Body of pancreas (tissue), 4 donors: ENCODE results near the gene LEMD3. TPM values are rescaled to one million over a fixed set of nuclear protein-coding genes. Genes with fewer than 3 reads are reported as not detected.

Experiments
- ATAC-seq: fragments of 150-250 bp; one replicate; pipeline ENCODE4 v1.9.1; 2016
- DNase-seq, 4 donors: peaks; one replicate each; pipeline ENCODE4 v3.0.0-alpha.2; 2019
- H3K27ac ChIP-seq, 4 donors: fragments of 200-600 bp; sonication (generic); 1 replicate in 3 of 4; 2 replicates in 1 of 4; pipeline versions ENCODE4 v1.5.1 to v1.6.1; 2016 to 2019; ENCODE audit warnings: mild to moderate bottlenecking in 1 of 4, mixed read lengths in 1 of 4, moderate library complexity in 1 of 4
- H3K27me3 ChIP-seq, 2 donors: fragments of 200-600 bp; sonication (generic); one replicate each; pipeline ENCODE4 v1.6.0; 2016; ENCODE audit warnings: mild to moderate bottlenecking in 1 of 2
- H3K36me3 ChIP-seq, 2 donors: fragments of 200-600 bp; sonication (generic); replicated peaks in 1 of 2; 2 replicates each; pipeline ENCODE4 v1.5.1; 2016; ENCODE audit warnings: low read depth in 2 of 2; ENCODE audit not compliant: insufficient read depth in 1 of 2
- H3K4me1 ChIP-seq: fragments of 200-600 bp; sonication (generic); one replicate; pipeline ENCODE4 v1.6.0; 2016
- H3K4me3 ChIP-seq, 2 donors: fragments of 200-600 bp; sonication (generic); 1 replicate in 1 of 2; 2 replicates in 1 of 2; pipeline ENCODE4 v1.5.1; 2016 to 2019
- H3K9me3 ChIP-seq, 3 donors: fragments of 200-600 bp; sonication (generic); 1 replicate in 2 of 3; 2 replicates in 1 of 3; pipeline ENCODE4 v1.5.1; 2016
- CTCF ChIP-seq, 7 experiments: fragments of 450-650 bp in 4 of 7; fragments of 200-600 bp in 3 of 7; sonication (generic) in 3 of 7; IDR thresholded peaks; one replicate each; pipeline ENCODE4 v1.5.1; 2016 to 2019; ENCODE audit warnings: antibody characterized with exemption in 7 of 7
- POLR2A ChIP-seq, 3 donors: fragments of 450-650 bp; IDR thresholded peaks; one replicate each; pipeline ENCODE4 v1.6.1; 2016; ENCODE audit warnings: antibody characterized with exemption in 3 of 3, mild to moderate bottlenecking in 2 of 3
- WGBS, 2 donors: methylation state at CpG; one replicate each; pipeline ENCODE4 v1.1.5; 2017; 5-methylcytosine and 5-hydroxymethylcytosine counted together
- intact Hi-C: fragments of 100-400 bp; cut with DNase I; formaldehyde crosslinking; loops from one replicate; pipeline ENCODE4 v1.15.1; 2023
- total RNA-seq, 2 donors: library from RNA; depleted of rRNA; stranded (reverse); fragments of >200 nt; gene quantifications; one replicate each; pipeline ENCODE4 v1.1.0, GENCODE V29; 2016

The LEMD3 gene
- total RNA-seq, 2 donors from 2014 or later: 19.5 to 28.3 TPM

- Histone ChIP-seq H3K27me3 (no peaks in the 10 kb centered on the region), H3K4me1 (no peaks in the 10 kb centered on the region), H3K4me3 (no peak overlapping the region), H3K27ac (no peak overlapping the region), H3K36me3 (no peaks in the 10 kb centered on the region), H3K9me3 (no peaks in the 10 kb centered on the region)
- DNase-seq (no peak), ATAC-seq (no peak)
- intact Hi-C loops: no loop called here
- TF ChIP-seq POLR2A (IDR thresholded peaks at IDR 0.05) (no peak), CTCF (IDR thresholded peaks at IDR 0.05) (no peak)
Measured at GRCh38 chr12:65164774-65165173, 4.6 kb upstream of the LEMD3 start.

- Histone ChIP-seq H3K4me3 (peak overlapping the region in 1 of 2 donors; percentile 99), H3K4me1 (peaks cover 24% of the 10 kb centered on the region), H3K27me3 (no peaks in the 10 kb centered on the region), H3K36me3 (no peaks in the 10 kb centered on the region), H3K9me3 (no peaks in the 10 kb centered on the region), H3K27ac (peak overlapping the region; percentile 88 to 98 (median 94))
- 4 to 5% methylated on average over 11 of the region's 11 CpGs for WGBS, 2 donors
- no peak for DNase-seq
- ATAC-seq: no peak
- TF ChIP-seq POLR2A (IDR thresholded peaks at IDR 0.05): no peak
- TF ChIP-seq CTCF (IDR thresholded peaks at IDR 0.05): no peak
- intact Hi-C loops: no loop called here
Measured at GRCh38 chr12:65168681-65169319, 583 bp upstream of the LEMD3 start.

DNA sequence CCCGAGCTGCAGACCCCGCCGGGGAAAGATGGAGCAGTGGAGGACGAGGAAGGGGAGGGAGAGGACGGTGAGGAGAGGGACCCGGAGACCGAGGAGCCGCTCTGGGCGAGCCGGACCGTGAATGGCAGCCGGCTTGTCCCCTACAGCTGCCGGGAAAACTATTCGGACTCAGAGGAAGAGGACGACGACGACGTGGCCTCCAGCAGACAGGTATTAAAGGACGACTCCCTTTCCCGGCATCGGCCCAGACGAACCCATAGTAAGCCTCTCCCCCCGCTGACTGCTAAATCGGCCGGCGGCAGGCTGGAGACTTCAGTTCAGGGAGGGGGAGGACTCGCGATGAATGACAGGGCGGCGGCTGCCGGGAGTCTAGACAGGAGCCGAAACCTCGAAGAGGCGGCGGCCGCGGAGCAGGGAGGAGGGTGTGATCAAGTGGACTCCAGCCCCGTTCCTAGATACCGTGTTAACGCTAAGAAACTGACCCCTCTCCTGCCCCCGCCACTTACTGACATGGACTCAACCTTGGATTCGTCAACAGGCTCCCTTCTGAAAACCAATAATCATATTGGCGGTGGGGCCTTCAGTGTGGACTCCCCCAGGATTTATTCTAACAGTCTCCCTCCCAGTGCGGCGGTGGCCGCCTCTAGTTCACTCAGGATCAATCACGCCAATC is 962 bp downstream of the LEMD3 start:
- H3K4me1 ChIP-seq: peaks cover 38% of the 10 kb centered on the region
- 1% methylated on average over 32 to 47 of the region's 47 CpGs for WGBS, 2 donors
- DNase-seq (peak; percentile 45 to 57 (median 54)), ATAC-seq (peak; percentile 34)
- intact Hi-C loops: no loop called here
- H3K27ac ChIP-seq: peak overlapping the region in 3 of 4 donors; percentile 91 to 98 (median 97)
- no peaks in the 10 kb centered on the region for H3K9me3 ChIP-seq
- TF ChIP-seq POLR2A (IDR thresholded peaks at IDR 0.05) (peak in 2 of 3 donors; percentile 15 to 30), CTCF (IDR thresholded peaks at IDR 0.05) (no peak)
- H3K36me3 ChIP-seq: no peaks in the 10 kb centered on the region
- H3K27me3 ChIP-seq: no peaks in the 10 kb centered on the region
- H3K4me3 ChIP-seq: peak overlapping the region; percentile 98 to 99

- TF ChIP-seq CTCF (IDR thresholded peaks at IDR 0.05) (no peak), POLR2A (IDR thresholded peaks at IDR 0.05) (no peak)
- Histone ChIP-seq H3K4me1 (peaks cover 45% of the 10 kb centered on the region), H3K27me3 (no peaks in the 10 kb centered on the region), H3K9me3 (no peaks in the 10 kb centered on the region), H3K4me3 (peak overlapping the region; percentile 18 to 99), H3K27ac (no peak overlapping the region), H3K36me3 (peaks cover 0 to under 1% of the 10 kb centered on the region in 2 donors)
- no peak for DNase-seq
- WGBS, 2 donors: 19 to 24% methylated on average over 8 of the region's 8 CpGs
- ATAC-seq: no peak
- intact Hi-C loops: no loop called here
Measured at GRCh38 chr12:65171073-65171472, 1.7 kb downstream of the LEMD3 start.
